ENCODE measurements around the gene GPR89B.
"Not testable (repeated sequence)": the region's sequence is repeated elsewhere in the genome, so short reads cannot be mapped to it uniquely, and the experiment has no call there.

GPR89B gene

GRCh38 chr1:147942563-147942962, 14.3 kb downstream of the GPR89B start:
- DNase-seq, result not testable (repeated sequence)

- not testable (repeated sequence) for DNase-seq
These were observed 21.3 kb downstream of the GPR89B start for GRCh38 chr1:147949517-147949916.

DNA sequence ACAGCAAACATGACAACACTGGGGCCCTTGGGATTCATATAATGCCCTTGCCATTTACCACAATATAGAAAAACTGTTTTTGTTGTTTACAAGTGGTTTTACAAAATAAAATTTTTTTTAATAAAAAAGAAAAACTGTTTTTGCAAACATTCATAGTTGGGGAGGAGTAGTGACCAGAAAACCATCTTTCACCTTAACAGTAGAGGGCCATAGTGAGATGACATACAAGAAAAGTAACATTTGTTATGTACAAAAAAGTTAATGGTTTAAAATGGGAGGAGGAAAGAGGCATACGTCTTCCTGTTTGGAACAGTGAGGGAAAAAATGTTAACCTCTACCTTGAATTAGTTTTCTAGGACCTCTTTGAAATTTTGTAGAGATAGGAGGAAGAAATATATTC, 30.7 kb downstream of the GPR89B start:
- not testable (repeated sequence) for DNase-seq

- not testable (repeated sequence) for DNase-seq
These were observed 31.5 kb downstream of the GPR89B start for GRCh38 chr1:147959680-147960079.

DNA sequence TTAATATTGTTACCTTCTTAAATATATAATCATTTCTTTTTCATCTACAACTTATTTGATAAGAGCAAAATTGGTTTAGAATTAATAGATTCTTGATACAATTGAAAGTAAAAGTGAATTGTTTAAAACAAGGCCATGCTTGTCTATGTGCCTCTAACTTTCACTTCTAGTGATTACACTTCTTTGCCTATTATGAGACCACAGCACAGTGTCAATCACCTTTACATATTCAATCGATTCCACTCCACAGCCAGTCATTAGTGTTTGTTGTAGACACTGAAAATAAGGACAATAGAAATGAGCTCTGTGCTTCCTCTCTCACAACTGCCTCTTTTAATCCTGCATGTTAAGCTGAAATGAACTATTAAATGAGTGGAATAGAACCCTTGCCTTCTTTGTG, 36.4 kb downstream of the GPR89B start:
- not testable (repeated sequence) for DNase-seq

- DNase-seq, result not testable (repeated sequence)
These were observed 38.4 kb downstream of the GPR89B start for GRCh38 chr1:147966657-147967056.

GRCh38 chr1:147978896-147979651, 50.9 kb downstream of the GPR89B start:
- DNase-seq, result not testable (repeated sequence)

GRCh38 chr1:147985374-147985773, 57.2 kb downstream of the GPR89B start:
- DNase-seq, result not testable (repeated sequence)

- DNase-seq, result not testable (repeated sequence)
These were observed 59.7 kb downstream of the GPR89B start for GRCh38 chr1:147987893-147988292.

DNA sequence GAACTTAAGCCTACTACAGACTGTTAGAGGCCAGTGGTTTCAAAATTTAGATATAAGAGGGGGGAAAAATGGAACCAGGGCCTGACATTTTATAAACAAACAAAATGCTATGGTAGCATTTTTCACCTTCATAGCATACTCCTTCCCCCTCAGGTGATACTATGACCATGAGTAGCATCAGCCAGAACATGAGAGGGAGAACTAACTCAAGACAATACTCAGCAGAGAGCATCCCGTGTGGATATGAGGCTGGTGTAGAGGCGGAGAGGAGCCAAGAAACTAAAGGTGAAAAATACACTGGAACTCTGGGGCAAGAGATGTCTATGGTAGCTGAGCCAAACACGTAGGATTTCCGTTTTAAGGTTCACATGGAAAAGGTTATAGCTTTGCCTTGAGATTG, 64.7 kb downstream of the GPR89B start:
- not testable (repeated sequence) for DNase-seq

GRCh38 chr1:147993400-147993799, 65.2 kb downstream of the GPR89B start:
- DNase-seq, result not testable (repeated sequence)

DNA sequence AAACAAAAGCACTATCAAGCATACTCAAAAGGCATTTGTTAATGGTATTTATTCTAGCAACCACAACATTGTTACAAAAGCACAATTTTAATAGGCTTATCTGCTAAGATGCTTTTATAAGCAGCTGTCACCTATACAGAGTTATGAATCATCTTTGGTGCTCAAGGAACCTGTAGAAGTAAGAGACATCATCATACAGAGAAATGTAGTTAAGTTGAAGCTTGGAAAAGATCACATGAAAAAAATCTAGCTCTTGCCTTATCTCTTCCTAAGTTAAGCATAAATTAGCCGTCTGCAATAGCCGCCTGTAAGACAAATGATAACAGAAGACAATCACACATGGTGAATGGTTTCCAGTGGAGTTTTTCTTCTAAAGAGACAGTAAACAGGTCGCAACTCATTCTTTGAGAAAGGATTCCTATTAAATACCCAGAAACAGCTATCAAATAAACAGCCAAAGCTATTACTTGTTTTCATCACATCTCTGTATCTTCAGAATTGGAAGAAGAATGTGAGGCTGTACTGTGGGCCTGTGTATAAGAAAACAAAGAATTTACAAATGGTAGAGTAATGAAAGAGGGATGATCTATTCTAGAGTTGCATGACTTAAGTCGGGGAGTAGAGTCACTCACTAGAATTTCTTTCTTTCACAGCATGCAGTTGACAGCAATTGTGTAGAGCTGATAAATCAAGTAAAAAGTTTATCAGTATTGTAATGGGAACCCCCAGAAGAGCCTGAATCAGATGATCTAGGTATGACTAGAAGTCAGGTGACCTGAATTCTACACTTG, 65.8 kb downstream of the GPR89B start:
- not testable (repeated sequence) for DNase-seq

DNA sequence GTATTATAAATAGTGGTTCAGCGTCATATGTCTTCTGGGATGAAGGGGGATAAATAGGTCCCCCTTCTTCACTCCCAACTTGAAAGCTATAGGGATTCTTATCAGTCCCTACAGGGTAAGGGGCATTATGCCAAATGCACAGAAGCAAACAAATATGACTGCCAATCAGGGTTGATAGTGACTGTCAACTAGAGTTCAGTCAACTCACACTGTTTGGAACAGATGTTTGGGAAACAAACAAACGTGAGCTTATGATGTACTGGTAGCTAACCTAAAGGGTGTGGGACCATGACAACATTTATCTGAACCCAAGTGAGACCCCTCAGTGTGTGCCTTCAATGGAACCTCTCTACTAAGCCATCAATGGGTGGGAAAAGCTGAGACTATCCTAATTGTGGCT, 67.9 kb downstream of the GPR89B start:
- DNase-seq, result not testable (repeated sequence)

- not testable (repeated sequence) for DNase-seq
These were observed 79.5 kb downstream of the GPR89B start for GRCh38 chr1:148007724-148008123.

DNA sequence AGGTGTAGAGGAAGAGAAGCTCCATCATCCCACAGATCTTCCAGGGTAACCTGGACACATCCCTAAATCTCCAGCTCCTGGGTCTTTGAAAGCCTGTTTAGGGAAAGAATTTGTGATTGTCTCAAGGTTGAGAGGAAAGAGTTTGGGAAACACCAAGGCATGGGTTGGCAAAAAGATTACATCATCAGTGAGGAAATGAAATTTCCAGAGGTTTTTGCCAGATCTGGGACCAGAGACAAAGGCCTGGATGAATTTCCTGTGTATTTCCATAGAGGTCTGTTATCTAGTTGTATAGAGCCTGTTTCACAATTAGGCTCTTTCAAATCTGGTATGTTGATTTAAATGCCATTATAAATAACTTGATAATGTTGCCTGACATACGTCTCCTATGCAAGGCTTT, 82.3 kb downstream of the GPR89B start:
- no peak for DNase-seq

- not testable (repeated sequence) for DNase-seq
These were observed 85.2 kb downstream of the GPR89B start for GRCh38 chr1:148013177-148014144.

- not testable (repeated sequence) for DNase-seq
These were observed 86.3 kb downstream of the GPR89B start for GRCh38 chr1:148014289-148015200.

DNA sequence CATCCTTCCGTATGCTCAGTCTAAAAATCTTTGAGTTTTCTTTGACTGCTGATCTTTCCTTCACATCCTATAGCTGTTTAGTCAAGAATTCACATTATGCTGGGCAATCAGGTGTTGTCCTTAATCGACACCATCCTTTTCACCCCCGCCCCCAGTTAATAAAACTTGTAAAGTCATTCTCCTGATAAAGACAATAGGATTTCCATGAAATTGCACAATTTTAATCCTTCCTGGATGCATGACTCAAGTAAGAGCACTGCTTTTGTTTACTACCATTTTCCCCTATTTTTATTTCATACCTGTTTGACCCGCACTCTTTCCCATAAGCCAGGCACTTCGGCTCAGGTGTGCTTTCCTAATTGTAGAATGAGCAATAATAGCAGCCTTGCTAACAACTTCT, 96.7 kb downstream of the GPR89B start:
- DNase-seq, result not testable (repeated sequence)

DNA sequence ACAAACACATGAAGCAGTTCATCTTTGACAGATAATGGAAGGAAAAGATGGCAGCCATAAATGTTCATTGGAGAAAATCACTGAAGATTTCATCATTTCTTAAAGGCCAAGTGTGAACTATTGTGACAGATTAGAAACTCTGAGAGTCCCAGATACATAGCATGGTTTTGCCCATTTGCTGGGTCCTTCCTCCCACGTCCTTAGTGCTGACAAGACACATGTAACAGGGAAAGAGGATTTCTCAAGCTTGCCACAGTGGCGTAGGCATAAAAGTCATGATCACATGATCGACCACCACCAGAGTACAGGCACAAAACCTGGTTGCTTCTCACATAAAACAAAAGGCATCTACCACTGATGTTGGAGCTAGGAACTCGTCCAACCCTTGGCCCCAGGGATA, 98.8 kb downstream of the GPR89B start:
- not testable (repeated sequence) for DNase-seq

GRCh38 chr1:148032247-148032646, 104.0 kb downstream of the GPR89B start:
- not testable (repeated sequence) for DNase-seq

DNA sequence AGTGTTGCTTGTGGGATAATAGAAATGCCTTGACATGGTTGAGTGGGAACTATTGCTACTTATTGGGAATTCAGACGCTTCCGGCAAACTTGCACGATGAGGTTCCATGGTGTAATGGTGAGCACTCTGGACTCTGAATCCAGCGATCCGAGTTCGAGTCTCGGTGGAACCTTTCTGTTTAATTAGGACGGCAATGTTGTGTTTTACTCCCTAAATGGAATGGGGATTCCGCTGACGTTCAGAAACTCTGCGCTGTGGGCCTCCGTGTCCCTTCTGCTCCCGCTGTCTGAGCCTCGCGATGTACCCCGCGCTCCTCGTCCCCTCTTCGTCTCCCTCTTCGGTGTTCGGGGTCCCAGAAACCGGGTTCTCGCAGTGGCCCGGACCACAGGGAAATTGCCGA, 104.5 kb downstream of the GPR89B start:
- not testable (repeated sequence) for DNase-seq

DNA sequence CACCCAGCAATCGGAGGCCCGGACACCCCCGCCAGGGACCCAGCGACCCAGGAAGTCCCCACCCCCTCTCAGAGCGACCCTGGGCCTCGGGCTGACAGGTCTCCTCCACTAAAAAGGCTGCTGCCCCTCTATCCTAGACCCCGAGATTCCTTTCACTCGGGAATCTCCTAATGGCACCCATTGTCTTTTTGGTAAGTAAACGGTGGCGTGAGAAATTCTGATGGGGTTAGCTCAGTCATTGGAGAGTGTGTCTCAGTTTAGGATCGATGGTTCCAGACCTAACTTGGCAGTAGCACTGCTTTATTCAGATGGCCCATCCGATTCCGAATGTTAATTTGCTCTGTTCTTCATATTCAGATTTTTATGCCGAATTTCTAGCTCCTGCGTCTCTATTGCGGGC, 104.9 kb downstream of the GPR89B start:
- not testable (repeated sequence) for DNase-seq
